H9 (cell line): Measurements from ENCODE around the gene H2BW1. TPM values are rescaled to one million over a fixed set of nuclear protein-coding genes. Genes with fewer than 3 reads are reported as not detected.

Experiments used
- DNase-seq: peaks from one replicate; pipeline ENCODE4 v3.0.0-alpha.2; 2017
- H2AFZ ChIP-seq: one replicate; pipeline ENCODE4 v1.6.1; 2013; ENCODE audit warnings: mild to moderate bottlenecking, low read length, control low read depth, moderate library complexity
- H2AK5ac ChIP-seq: 2 replicates; pipeline ENCODE4 v1.6.1; 2013; ENCODE audit warnings: low read length, control low read depth, mixed read lengths; ENCODE audit not compliant: insufficient read length
- H2BK120ac ChIP-seq: one replicate; pipeline ENCODE4 v1.6.1; 2013; ENCODE audit warnings: low read depth, mild to moderate bottlenecking, low read length, control low read depth, inconsistent platforms; ENCODE audit not compliant: poor library complexity, severe bottlenecking
- H2BK12ac ChIP-seq: 2 replicates; pipeline ENCODE4 v1.6.1; 2013; ENCODE audit warnings: low read length, control low read depth, mixed read lengths, low read depth; ENCODE audit not compliant: insufficient read length
- H2BK15ac ChIP-seq: 2 replicates; pipeline ENCODE4 v1.6.1; 2013; ENCODE audit warnings: low read depth, low read length, control low read depth
- H2BK20ac ChIP-seq: one replicate; pipeline ENCODE4 v1.6.1; 2013; ENCODE audit warnings: low read depth, mild to moderate bottlenecking, low read length, control low read depth, inconsistent platforms; ENCODE audit not compliant: poor library complexity, severe bottlenecking
- H2BK5ac ChIP-seq: 2 replicates; pipeline ENCODE4 v1.6.1; 2013; ENCODE audit warnings: low read length, control low read depth, mixed read lengths; ENCODE audit not compliant: insufficient read length
- H3K14ac ChIP-seq: 2 replicates; pipeline ENCODE4 v1.6.1; 2013; ENCODE audit warnings: low read length, control low read depth; ENCODE audit not compliant: insufficient read depth
- H3K18ac ChIP-seq: 2 replicates; pipeline ENCODE4 v1.6.1; 2013; ENCODE audit warnings: low read depth, mild to moderate bottlenecking, mixed read lengths, low read length, control low read depth; ENCODE audit not compliant: insufficient read length
- H3K23ac ChIP-seq: 2 replicates; pipeline ENCODE4 v1.6.1; 2013; ENCODE audit warnings: low read length, control low read depth, mixed read lengths, low read depth; ENCODE audit not compliant: insufficient read length
- H3K23me2 ChIP-seq: 2 replicates; pipeline ENCODE4 v1.6.1; 2013; ENCODE audit warnings: low read depth, mild to moderate bottlenecking, mixed read lengths, low read length, control low read depth; ENCODE audit not compliant: insufficient read length, poor library complexity, severe bottlenecking
- H3K27ac ChIP-seq: 2 replicates; pipeline ENCODE4 v1.5.1; 2013; ENCODE audit warnings: low read length, control low read depth, mixed read lengths, low read depth; ENCODE audit not compliant: insufficient read length
- H3K27me3 ChIP-seq: 2 replicates; pipeline ENCODE4 v1.6.1; 2013; ENCODE audit warnings: low read length, control low read depth, inconsistent platforms; ENCODE audit not compliant: insufficient read depth
- H3K4ac ChIP-seq: 2 replicates; pipeline ENCODE4 v1.6.1; 2013; ENCODE audit warnings: low read depth, mild to moderate bottlenecking, control low read depth, inconsistent platforms, low read length, moderate library complexity
- H3K4me1 ChIP-seq: 2 replicates; pipeline ENCODE4 v1.6.1; 2013; ENCODE audit warnings: low read length, control low read depth, inconsistent platforms; ENCODE audit not compliant: insufficient read depth
- H3K4me2 ChIP-seq: 2 replicates; pipeline ENCODE4 v1.6.1; 2013; ENCODE audit warnings: low read length, control low read depth, mixed read lengths; ENCODE audit not compliant: insufficient read length, insufficient read depth
- H3K56ac ChIP-seq: 2 replicates; pipeline ENCODE4 v1.6.1; 2013; ENCODE audit warnings: low read depth, mild to moderate bottlenecking, mixed read lengths, low read length, control low read depth; ENCODE audit not compliant: insufficient read length
- H3K79me1 ChIP-seq: 2 replicates; pipeline ENCODE4 v1.6.1; 2013; ENCODE audit warnings: low read depth, mild to moderate bottlenecking, moderate library complexity, low read length, control low read depth, inconsistent platforms; ENCODE audit not compliant: insufficient read depth, poor library complexity, severe bottlenecking
- H3K79me2 ChIP-seq: 2 replicates; pipeline ENCODE4 v1.6.1; 2013; ENCODE audit warnings: low read length, control low read depth, inconsistent platforms; ENCODE audit not compliant: insufficient read depth
- H3K9ac ChIP-seq: 2 replicates; pipeline ENCODE4 v1.6.1; 2013; ENCODE audit warnings: low read length, control low read depth, mixed read lengths; ENCODE audit not compliant: insufficient read length; ENCODE audit errors: extremely low read depth
- H3K9me3 ChIP-seq: one replicate; pipeline ENCODE4 v1.6.1; 2013; ENCODE audit warnings: low read depth, low read length, inconsistent platforms; ENCODE audit not compliant: control insufficient read depth
- H3T11ph ChIP-seq: one replicate; pipeline ENCODE4 v1.6.1; 2013; ENCODE audit warnings: mild to moderate bottlenecking, low read length, control low read depth, inconsistent platforms
- H4K20me1 ChIP-seq: one replicate; pipeline ENCODE4 v1.6.1; 2013; ENCODE audit not compliant: control insufficient read depth, insufficient read length, insufficient read depth
- H4K5ac ChIP-seq: 2 replicates; pipeline ENCODE4 v1.6.1; 2013; ENCODE audit warnings: low read depth, mild to moderate bottlenecking, mixed read lengths, low read length, control low read depth; ENCODE audit not compliant: insufficient read length
- H4K8ac ChIP-seq: replicated peaks from 2 replicates; pipeline ENCODE4 v1.6.1; 2013; ENCODE audit warnings: low read length, control low read depth, mixed read lengths, low read depth; ENCODE audit not compliant: insufficient read length
- H4K91ac ChIP-seq: 2 replicates; pipeline ENCODE4 v1.6.1; 2013; ENCODE audit warnings: low read depth, mild to moderate bottlenecking, moderate library complexity, mixed read lengths, low read length, control low read depth; ENCODE audit not compliant: insufficient read length
- H3K27ac Mint-ChIP-seq, 3 experiments: 2 replicates in 2 of 3; 3 replicates in 1 of 3; pipeline ENCODE4 v1.8.0; 2020 to 2021; ENCODE audit warnings: mixed read lengths in 3 of 3, mild to moderate bottlenecking in 1 of 3, moderate library complexity in 1 of 3
- H3K27me3 Mint-ChIP-seq: 2 replicates; pipeline ENCODE4 v1.8.0; 2021; ENCODE audit warnings: low read depth, mild to moderate bottlenecking, moderate library complexity, mixed read lengths
- H3K36me3 Mint-ChIP-seq, 3 experiments: 2 replicates in 2 of 3; 3 replicates in 1 of 3; pipeline ENCODE4 v1.8.0; 2020 to 2021; ENCODE audit warnings: low read depth in 3 of 3, mixed read lengths in 3 of 3; ENCODE audit not compliant: insufficient read depth in 1 of 3
- H3K4me1 Mint-ChIP-seq, 2 experiments: 2 replicates each; pipeline ENCODE4 v1.8.0; 2020; ENCODE audit warnings: mixed read lengths in 2 of 2
- H3K4me3 Mint-ChIP-seq, 2 experiments: 2 replicates in 1 of 2; 3 replicates in 1 of 2; pipeline ENCODE4 v1.8.0; 2020 to 2021; ENCODE audit warnings: mild to moderate bottlenecking in 2 of 2, mixed read lengths in 2 of 2, moderate library complexity in 1 of 2
- H3K9me3 Mint-ChIP-seq, 2 experiments: 2 replicates in 1 of 2; 3 replicates in 1 of 2; pipeline ENCODE4 v1.8.0; 2020; ENCODE audit warnings: mild to moderate bottlenecking in 2 of 2, mixed read lengths in 2 of 2, moderate library complexity in 1 of 2
- CTCF ChIP-seq: fragments of 200-600 bp; sonication (generic); conservative IDR thresholded peaks from 3 replicates; pipeline ENCODE4 v1.8.0; 2021; ENCODE audit warnings: antibody characterized with exemption, mild to moderate bottlenecking
- WGBS: extraction: QIAGEN DNeasy Blood & Tissue Kit; methylation state at CpG from one replicate; pipeline ENCODE4 v1.1.7; 2013; ENCODE audit warnings: missing lambda C conversion rate, low lambda C conversion rate, mixed read lengths; ENCODE audit not compliant: insufficient read length; ENCODE audit errors: extremely low coverage; 5-methylcytosine and 5-hydroxymethylcytosine counted together
- total RNA-seq: library from RNA; stranded (reverse); gene quantifications from 2 replicates; pipeline ENCODE4 v1.2.1, GENCODE V29; 2021

The H2BW1 gene
- total RNA-seq, 1 experiment from 2014 or later: 0.26 TPM

GRCh38 chrX:104008831-104009230 lies 4.7 kb downstream of the H2BW1 start:
- H3K14ac ChIP-seq: no peak overlapping the region
- no peak overlapping the region for H2BK20ac ChIP-seq
- no peak overlapping the region for H3K27ac ChIP-seq
- Mint-ChIP-seq H3K4me3 (no peak overlapping the region), H3K9me3 (peaks cover 0 to 73% of the 10 kb centered on the region in 2 experiments; a peak in 3 of 5 replicates), H3K36me3 (peaks cover 0 to 2% (median 0%) of the 10 kb centered on the region in 3 experiments; a peak in 1 of 7 replicates), H3K4me1 (no peaks in the 10 kb centered on the region), H3K27me3 (peaks cover 8% of the 10 kb centered on the region; the same call in 1 of the 2 replicates), H3K27ac (no peak overlapping the region)
- no peak overlapping the region for H3K4me2 ChIP-seq
- no peaks in the 10 kb centered on the region for H3K27me3 ChIP-seq
- DNase-seq: no peak
- H3K23ac ChIP-seq: no peak overlapping the region
- H3K23me2 ChIP-seq: no peaks in the 10 kb centered on the region
- H4K8ac ChIP-seq: no peak overlapping the region
- H2BK12ac ChIP-seq: no peak overlapping the region
- H2AK5ac ChIP-seq: no peak overlapping the region
- H3K4me1 ChIP-seq: no peaks in the 10 kb centered on the region
- no CpG with 5 or more reads among the region's 5 CpGs for WGBS
- no peak overlapping the region for H2BK15ac ChIP-seq
- H3K79me2 ChIP-seq: no peaks in the 10 kb centered on the region
- H2AFZ ChIP-seq: no peak overlapping the region
- no peaks in the 10 kb centered on the region for H3K9me3 ChIP-seq
- H2BK5ac ChIP-seq: no peak overlapping the region
- H3K18ac ChIP-seq: no peak overlapping the region
- no peak overlapping the region for H4K91ac ChIP-seq
- H3T11ph ChIP-seq: no peak overlapping the region
- no peak overlapping the region for H3K9ac ChIP-seq
- TF ChIP-seq CTCF: no peak
- no peak overlapping the region for H3K56ac ChIP-seq
- no peaks in the 10 kb centered on the region for H4K20me1 ChIP-seq
- no peak overlapping the region for H3K4ac ChIP-seq
- no peak overlapping the region for H4K5ac ChIP-seq
- H2BK120ac ChIP-seq: no peak overlapping the region
- H3K79me1 ChIP-seq: no peaks in the 10 kb centered on the region
